ENCODE data around the gene TAF1D. TPM values are rescaled to one million over a fixed set of nuclear protein-coding genes. Genes with fewer than 3 reads are reported as not detected.

Gene TAF1D
- total RNA-seq, 2 experiments from 2014 or later = 161 to 173 TPM

DNA sequence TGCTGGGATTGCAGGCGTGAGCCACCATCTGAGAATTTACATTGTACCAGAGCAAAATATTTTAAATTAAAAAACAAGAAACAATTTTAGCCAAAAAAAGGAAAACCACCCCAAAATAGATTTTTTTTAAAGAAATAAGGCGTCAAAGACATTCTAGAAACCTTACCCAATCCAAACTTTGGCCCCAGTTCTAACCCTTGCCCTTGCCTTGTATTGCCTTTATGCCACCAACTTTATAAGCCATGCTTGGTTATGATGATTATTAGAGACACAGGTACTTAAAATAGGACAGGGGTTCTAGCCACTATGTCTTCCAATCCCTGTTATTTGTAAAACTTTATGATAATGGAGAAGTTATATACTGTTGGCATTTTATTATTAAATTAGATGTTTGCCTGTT is 11.9 kb upstream of the TAF1D start:
- ATAC-seq (ENCODE audit: poor library complexity) (no peak), DNase-seq (no peak)
- Histone ChIP-seq H3K36me3 (ENCODE audit: insufficient read depth, low read length) (peaks cover 47% of the 10 kb centered on the region), H3K27ac (ENCODE audit: low read depth in 1 of 2, low read length in 2 of 2) (no peak overlapping the region), H3K4me3 (ENCODE audit: low read length) (no peak overlapping the region), H3K9me3 (ENCODE audit: control insufficient read depth in 1 of 2, insufficient read depth in 1 of 2, low read length in 2 of 2) (peaks cover 0 to 4% of the 10 kb centered on the region in 2 experiments), H3K27me3 (ENCODE audit: control insufficient read depth in 1 of 2, insufficient read depth in 2 of 2, low read length in 2 of 2) (no peaks in the 10 kb centered on the region), H3K4me1 (ENCODE audit: insufficient read depth, low read length) (no peaks in the 10 kb centered on the region)
- ChIA-PET CTCF (no interaction called here), POLR2A (no interaction called here)
- intact Hi-C loops (cut with DNase I, micrococcal nuclease) = no loop called here
- H3K27ac Mint-ChIP-seq = no peak overlapping the region
- no peaks in the 10 kb centered on the region for H3K27me3 Mint-ChIP-seq
- H3K36me3 Mint-ChIP-seq (ENCODE audit: low read depth) = peaks cover 50% of the 10 kb centered on the region
- no peak overlapping the region for H3K4me3 Mint-ChIP-seq
- H3K9me3 Mint-ChIP-seq = no peaks in the 10 kb centered on the region
- TF ChIP-seq CTCF (IDR thresholded peaks at IDR 0.05) = no peak
- no peaks in the 10 kb centered on the region for H3K4me1 Mint-ChIP-seq (ENCODE audit: low read depth)

DNA sequence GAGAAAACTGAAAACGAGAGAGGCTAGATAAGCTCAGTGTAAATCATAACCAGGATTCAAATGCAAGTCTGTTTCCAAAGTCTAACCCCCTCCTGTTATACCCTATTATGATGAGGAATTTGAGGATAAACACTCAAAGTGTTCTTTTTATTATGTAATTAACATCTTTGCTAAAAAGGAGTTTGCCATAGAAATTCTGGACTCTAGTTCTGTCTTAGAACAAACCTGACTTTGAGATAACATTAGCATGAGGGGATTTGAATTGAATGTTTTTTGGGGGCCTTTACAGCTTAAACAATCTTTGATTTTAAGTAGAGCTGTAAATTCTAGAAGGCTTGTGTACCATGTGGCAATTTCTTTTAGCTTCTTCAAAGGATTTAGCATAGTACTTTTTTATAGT is 9.7 kb upstream of the TAF1D start:
- no peaks in the 10 kb centered on the region for H3K9me3 ChIP-seq (ENCODE audit: control insufficient read depth in 1 of 2, insufficient read depth in 1 of 2, low read length in 2 of 2)
- CTCF ChIA-PET = interaction anchor here (0.7 kb wide), 1 partner anchor 659 kb away, joined by 3 read pairs; no protein-coding TSS in a partner anchor
- peaks cover 30% of the 10 kb centered on the region for H3K36me3 ChIP-seq (ENCODE audit: insufficient read depth, low read length)
- Mint-ChIP-seq H3K27ac (no peak overlapping the region), H3K27me3 (no peaks in the 10 kb centered on the region), H3K4me1 (ENCODE audit: low read depth) (peaks cover 5% of the 10 kb centered on the region), H3K4me3 (no peak overlapping the region), H3K36me3 (ENCODE audit: low read depth) (peaks cover 39% of the 10 kb centered on the region), H3K9me3 (no peaks in the 10 kb centered on the region)
- TF ChIP-seq CTCF (IDR thresholded peaks at IDR 0.05) = no peak
- H3K27me3 ChIP-seq (ENCODE audit: control insufficient read depth in 1 of 2, insufficient read depth in 2 of 2, low read length in 2 of 2) = no peaks in the 10 kb centered on the region
- DNase-seq (no peak), ATAC-seq (ENCODE audit: poor library complexity) (no peak)
- POLR2A ChIA-PET = interaction anchor here (1.0 to 1.4 kb wide), 2 partner anchors 10 to 33 kb away, joined by 3 to 4 read pairs; partner anchors contain the start of genes C11orf54, MED17 and TAF1D
- no peak overlapping the region for H3K4me3 ChIP-seq (ENCODE audit: low read length)
- H3K4me1 ChIP-seq (ENCODE audit: insufficient read depth, low read length) = no peaks in the 10 kb centered on the region
- intact Hi-C loops (cut with DNase I, micrococcal nuclease) = no loop called here
- H3K27ac ChIP-seq (ENCODE audit: low read depth in 1 of 2, low read length in 2 of 2) = no peak overlapping the region

- H3K27ac Mint-ChIP-seq = no peak overlapping the region
- ChIA-PET CTCF (no interaction called here), POLR2A (no interaction called here)
- Histone ChIP-seq H3K27me3 (ENCODE audit: control insufficient read depth in 1 of 2, insufficient read depth in 2 of 2, low read length in 2 of 2) (no peaks in the 10 kb centered on the region), H3K4me1 (ENCODE audit: insufficient read depth, low read length) (peaks cover 6% of the 10 kb centered on the region), H3K9me3 (ENCODE audit: control insufficient read depth in 1 of 2, insufficient read depth in 1 of 2, low read length in 2 of 2) (no peaks in the 10 kb centered on the region), H3K4me3 (ENCODE audit: low read length) (no peak overlapping the region), H3K36me3 (ENCODE audit: insufficient read depth, low read length) (peaks cover 18% of the 10 kb centered on the region), H3K27ac (ENCODE audit: low read depth in 1 of 2, low read length in 2 of 2) (no peak overlapping the region)
- H3K36me3 Mint-ChIP-seq (ENCODE audit: low read depth) = peaks cover 21% of the 10 kb centered on the region
- no peak for ATAC-seq (ENCODE audit: poor library complexity)
- no peak for DNase-seq
- no peaks in the 10 kb centered on the region for H3K27me3 Mint-ChIP-seq
- no peak for TF ChIP-seq CTCF (IDR thresholded peaks at IDR 0.05)
- intact Hi-C loops (cut with DNase I, micrococcal nuclease) = no loop called here
- H3K4me1 Mint-ChIP-seq (ENCODE audit: low read depth) = peaks cover 23% of the 10 kb centered on the region
- H3K4me3 Mint-ChIP-seq = no peak overlapping the region
- no peaks in the 10 kb centered on the region for H3K9me3 Mint-ChIP-seq
Observed at GRCh38 chr11:93747122-93747521, 5.8 kb upstream of the TAF1D start.

Data from CD4-positive, alpha-beta T cell (primary cell).